Measurements from ENCODE around the gene USH1C. TPM values are rescaled to one million over a fixed set of nuclear protein-coding genes. Genes with fewer than 3 reads are reported as not detected.

USH1C gene
- total RNA-seq, 4 donors from 2014 or later = 0.29 to 3.2 TPM; not detected in 2

DNA sequence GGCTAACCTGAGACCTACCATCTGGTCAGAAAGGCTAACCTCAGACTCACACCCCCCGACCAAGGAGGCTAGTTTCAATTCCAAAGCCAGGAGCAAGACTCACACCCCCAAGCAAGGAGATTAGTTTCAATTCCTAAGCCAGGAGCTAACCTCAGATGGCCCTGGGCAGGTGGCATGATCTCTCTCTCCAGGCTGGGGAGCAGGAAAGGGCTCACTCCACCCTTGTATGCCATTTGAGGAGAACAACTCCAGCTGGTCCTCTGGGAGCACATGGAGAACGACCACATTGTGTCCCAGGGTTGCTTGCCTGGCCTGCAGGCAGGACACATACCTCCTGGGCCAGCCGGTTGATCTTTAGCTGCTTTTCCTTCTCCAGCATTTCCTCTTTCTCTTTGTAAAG lies 32.6 kb downstream of the USH1C start:
- TF ChIP-seq, protein P1, sequence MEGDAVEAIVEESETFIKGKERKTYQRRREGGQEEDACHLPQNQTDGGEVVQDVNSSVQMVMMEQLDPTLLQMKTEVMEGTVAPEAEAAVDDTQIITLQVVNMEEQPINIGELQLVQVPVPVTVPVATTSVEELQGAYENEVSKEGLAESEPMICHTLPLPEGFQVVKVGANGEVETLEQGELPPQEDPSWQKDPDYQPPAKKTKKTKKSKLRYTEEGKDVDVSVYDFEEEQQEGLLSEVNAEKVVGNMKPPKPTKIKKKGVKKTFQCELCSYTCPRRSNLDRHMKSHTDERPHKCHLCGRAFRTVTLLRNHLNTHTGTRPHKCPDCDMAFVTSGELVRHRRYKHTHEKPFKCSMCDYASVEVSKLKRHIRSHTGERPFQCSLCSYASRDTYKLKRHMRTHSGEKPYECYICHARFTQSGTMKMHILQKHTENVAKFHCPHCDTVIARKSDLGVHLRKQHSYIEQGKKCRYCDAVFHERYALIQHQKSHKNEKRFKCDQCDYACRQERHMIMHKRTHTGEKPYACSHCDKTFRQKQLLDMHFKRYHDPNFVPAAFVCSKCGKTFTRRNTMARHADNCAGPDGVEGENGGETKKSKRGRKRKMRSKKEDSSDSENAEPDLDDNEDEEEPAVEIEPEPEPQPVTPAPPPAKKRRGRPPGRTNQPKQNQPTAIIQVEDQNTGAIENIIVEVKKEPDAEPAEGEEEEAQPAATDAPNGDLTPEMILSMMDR (IDR thresholded peaks at IDR 0.05) = no peak
- no peak for DNase-seq (ENCODE audit: low spot score in 2 of 2)
- intact Hi-C loops (cut with DNase I; ENCODE audit: low total_unique reads) = no loop called here
- WGBS, 2 donors = 53 to 66% methylated on average over 3 of the region's 3 CpGs
- no peak overlapping the region for H3K4me3 ChIP-seq (ENCODE audit: low read depth, poor library complexity, severe bottlenecking)

DNA sequence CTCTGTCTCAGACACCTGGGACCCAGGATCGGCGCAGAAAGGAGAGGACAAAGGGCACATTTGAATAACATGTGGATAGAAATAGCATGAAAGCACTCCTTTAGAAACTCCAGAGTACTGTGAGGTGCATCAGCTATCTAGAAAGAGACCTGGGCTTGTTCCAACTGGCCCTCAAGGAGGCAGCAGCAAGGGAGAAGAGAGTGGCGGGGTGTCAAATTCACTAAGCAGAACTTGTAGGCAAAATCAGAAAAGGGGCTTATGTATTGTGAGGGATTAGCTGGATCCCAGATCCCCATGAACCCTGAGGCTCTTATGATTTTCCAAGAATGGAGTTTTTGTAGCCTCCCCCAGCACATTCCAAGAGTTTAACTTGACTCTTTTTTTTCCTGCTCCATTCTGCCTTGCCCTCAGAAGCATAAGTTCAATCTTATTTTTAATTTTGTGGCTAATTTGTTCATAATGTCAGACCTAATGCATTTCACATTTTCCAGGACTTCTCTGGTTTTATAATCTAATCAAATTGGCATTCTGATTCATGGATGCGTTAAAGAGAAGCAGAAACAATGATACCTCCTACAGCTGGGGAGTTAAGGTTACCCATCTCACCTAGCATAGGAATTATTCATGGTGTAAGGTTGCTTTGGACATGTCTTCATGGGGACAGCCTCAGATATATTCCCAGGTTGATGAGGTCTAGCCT lies 33.6 kb downstream of the USH1C start:
- no peak overlapping the region for H3K4me3 ChIP-seq (ENCODE audit: low read depth, poor library complexity, severe bottlenecking)
- no peak for TF ChIP-seq POLR2A (IDR thresholded peaks at IDR 0.05)
- TF ChIP-seq, protein P1 (IDR thresholded peaks at IDR 0.05) = no peak
- 52 to 73% methylated on average over 4 of the region's 4 CpGs for WGBS, 2 donors

DNA sequence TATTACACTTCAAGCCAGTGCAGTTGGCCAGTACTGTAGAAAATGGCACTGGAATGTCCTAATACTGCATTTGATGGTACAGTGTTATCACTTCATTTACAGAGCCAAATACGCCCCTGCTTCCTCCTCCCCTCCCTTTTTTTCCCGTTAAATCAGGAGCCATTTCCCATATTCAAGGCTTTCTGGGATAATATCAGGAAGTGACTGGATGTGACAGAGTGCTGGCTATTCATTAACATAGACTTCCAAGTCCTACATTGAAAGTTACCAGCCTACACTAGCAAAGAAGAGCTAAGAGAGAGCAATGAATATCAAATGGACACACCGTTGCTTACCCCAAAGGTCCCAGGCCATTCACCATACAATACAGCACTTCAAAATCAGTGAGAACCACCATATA lies 35.4 kb downstream of the USH1C start:
- intact Hi-C loops (cut with DNase I; ENCODE audit: low total_unique reads) = loop anchor here (5.0 kb wide), 1 partner anchor 276 kb away; no protein-coding TSS in a partner anchor

More for the DNA sequence above, 33.6 kb downstream of the USH1C start:
- intact Hi-C loops (cut with DNase I; ENCODE audit: low total_unique reads) = no loop called here
- DNase-seq (ENCODE audit: low spot score in 2 of 2) = no peak

DNA sequence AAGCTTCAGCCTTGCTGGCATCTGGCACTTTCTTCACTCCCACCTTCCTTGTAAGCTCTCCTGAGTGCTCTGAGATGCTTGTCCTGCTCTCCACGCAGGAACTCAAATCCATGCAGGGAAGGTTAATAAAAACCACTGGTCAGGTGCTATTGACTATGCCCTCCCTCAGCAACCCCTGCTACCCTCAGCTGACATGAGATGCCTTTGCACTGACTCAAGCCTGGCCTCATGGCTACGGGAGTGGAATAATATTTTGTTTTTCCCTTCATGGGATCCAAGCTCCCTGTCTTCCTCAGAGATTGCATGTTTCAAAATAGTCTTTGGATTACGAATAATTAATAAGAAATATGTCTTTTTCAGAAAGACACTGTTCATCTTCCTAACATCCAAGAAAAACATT lies 35.9 kb downstream of the USH1C start:
- no peak for DNase-seq (ENCODE audit: low spot score in 2 of 2)
- no peak overlapping the region for H3K4me3 ChIP-seq (ENCODE audit: low read depth, poor library complexity, severe bottlenecking)
- 26 to 51% methylated on average over 3 of the region's 3 CpGs for WGBS, 2 donors
- intact Hi-C loops (cut with DNase I; ENCODE audit: low total_unique reads) = loop anchor here (5.0 kb wide), 1 partner anchor 276 kb away; no protein-coding TSS in a partner anchor
- no peak for TF ChIP-seq POLR2A (IDR thresholded peaks at IDR 0.05)
- TF ChIP-seq, protein P1 (IDR thresholded peaks at IDR 0.05) = no peak

More for the DNA sequence above, 35.4 kb downstream of the USH1C start:
- DNase-seq (ENCODE audit: low spot score in 2 of 2) = no peak
- TF ChIP-seq POLR2A (IDR thresholded peaks at IDR 0.05) = no peak
- TF ChIP-seq, protein P1 (IDR thresholded peaks at IDR 0.05) = no peak
- H3K4me3 ChIP-seq (ENCODE audit: low read depth, poor library complexity, severe bottlenecking) = no peak overlapping the region
- WGBS, 2 donors = 39 to 58% methylated on average over 3 of the region's 3 CpGs

DNA sequence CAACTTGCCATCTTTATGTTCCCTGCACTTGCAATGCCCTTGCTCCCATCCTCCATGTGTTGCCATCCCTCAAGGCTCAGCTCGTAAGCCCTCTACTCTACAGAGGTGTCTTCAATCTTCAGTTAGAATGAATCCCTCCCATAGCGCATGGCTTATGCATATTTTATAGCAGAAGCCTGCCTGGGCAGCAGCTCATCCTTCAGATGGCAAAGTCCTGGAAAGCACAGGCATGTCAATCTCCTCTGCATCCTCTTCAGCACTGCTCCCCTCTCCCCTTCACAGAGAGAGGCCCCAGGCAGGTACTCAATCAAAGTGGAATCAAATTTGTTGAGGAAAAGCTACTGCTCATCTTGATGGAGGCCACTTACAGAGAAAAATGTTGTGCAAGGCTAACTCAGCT lies 36.4 kb downstream of the USH1C start:
- TF ChIP-seq, protein P1 (IDR thresholded peaks at IDR 0.05) = no peak
- TF ChIP-seq POLR2A (IDR thresholded peaks at IDR 0.05) = no peak
- no peak for DNase-seq (ENCODE audit: low spot score in 2 of 2)
- intact Hi-C loops (cut with DNase I; ENCODE audit: low total_unique reads) = loop anchor here (5.0 kb wide), 1 partner anchor 275 kb away; no protein-coding TSS in a partner anchor
- no peak overlapping the region for H3K4me3 ChIP-seq (ENCODE audit: low read depth, poor library complexity, severe bottlenecking)
- 75 to 78% methylated on average over 2 of the region's 2 CpGs for WGBS, 2 donors
